GM19035 (cell line): ENCODE data around the gene PIEZO2.
"Not testable (repeated sequence)": the region's sequence is repeated elsewhere in the genome, so short reads cannot be mapped to it uniquely, and the experiment has no call there.

ENCODE experiments used
- ATAC-seq: cut with Tn5 transposase; IDR thresholded peaks from one replicate; pipeline ENCODE4 v1.9.1; 2021; ENCODE audit not compliant: unreplicated experiment

Gene PIEZO2

DNA sequence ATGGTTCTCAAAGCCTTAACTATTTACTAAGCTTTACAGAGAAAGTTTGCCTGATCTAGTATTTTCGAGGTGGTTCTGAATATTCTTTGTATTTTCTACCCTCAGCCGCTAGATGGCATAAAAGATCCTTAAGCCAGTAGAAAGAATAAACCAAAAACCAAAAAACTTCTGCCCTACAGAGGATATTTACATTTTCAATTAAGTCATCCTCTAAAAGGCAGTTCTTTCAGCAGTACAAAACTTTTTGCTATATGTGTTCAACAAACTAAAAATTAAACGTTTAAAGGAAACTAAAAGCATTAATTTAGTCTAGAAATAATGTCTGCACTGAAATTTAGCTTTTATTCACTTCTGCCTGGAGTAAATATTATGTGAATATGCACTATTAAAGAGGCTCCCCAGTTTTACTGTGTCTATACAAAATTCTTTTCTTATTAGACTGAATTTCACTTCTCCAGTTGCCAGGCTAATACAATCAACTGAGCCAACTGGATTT is 297.5 kb downstream of the PIEZO2 start:
- no peak for ATAC-seq

DNA sequence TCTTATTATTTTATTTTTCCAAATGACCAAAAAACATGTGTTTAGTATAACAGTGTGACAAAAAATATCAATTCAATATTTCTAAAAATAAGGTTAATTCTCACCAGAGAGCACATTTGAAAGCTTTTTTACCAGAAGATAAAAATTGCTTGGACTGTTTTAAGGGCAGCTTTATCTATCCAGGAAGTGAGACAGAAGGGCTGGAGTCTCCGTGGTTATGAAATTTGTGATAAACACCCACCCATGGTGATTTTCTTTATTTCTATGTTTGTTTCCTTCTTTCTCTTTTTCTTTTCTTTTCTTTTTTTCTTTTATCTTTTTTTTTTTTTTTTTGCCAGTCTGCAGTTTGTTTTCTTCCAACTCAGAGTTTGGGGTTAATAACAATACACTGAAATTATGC is 298.5 kb downstream of the PIEZO2 start:
- no peak for ATAC-seq

DNA sequence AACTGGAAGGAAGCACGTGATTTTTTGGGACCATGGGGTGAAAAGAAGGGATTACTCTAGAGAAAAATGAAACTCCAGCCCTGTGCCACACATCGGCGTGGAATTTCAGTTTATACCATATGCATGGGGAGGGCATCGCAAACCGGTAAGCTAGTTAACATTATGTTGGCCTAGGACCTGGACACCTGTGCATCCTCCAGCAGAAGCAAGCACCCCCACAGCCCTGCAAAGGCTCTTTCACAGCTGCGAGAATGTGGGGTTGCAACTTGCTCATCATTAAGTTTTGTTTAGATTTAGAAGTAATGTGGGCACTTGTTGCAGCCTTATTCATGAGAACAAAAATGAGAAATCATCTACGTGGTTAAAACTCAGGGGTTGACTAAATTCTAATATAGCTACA is 299.2 kb downstream of the PIEZO2 start:
- no peak for ATAC-seq

DNA sequence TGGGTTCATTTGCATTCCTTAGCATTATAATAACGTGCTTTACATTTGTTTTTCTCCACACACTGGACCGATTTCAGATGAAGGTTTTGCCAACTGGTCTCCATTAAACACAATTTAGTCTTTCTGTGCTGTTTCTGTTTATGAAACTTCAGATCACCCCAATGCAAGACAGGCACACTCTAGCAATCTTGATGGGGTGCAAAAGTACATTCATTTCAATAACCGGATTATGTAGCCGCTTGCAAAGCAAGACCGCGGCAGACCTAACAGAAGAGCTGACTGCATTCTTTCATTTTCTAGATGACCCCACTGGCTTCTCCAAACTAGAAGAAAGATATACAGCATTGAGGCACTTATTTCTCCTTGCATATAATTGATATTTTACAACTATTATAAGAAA is 301.5 kb downstream of the PIEZO2 start:
- ATAC-seq = no peak

DNA sequence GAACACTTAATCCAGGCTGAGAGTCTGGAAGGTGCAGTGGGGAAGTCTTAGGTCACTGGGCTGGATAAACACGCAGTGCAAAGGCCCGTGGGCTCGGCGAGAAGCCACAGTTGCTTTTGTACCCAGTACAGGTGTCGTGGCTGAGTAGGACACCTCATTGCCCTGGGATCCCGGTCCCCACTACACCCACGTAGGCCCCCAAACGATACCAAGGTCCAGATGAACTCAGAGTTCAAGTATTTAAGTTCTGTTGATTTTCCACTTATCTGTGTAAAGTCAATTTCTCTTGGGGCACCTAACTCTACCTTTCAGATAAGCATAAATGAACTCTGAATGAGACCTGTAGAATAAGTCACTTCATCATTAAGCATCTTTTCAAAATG is 302.0 kb downstream of the PIEZO2 start:
- no peak for ATAC-seq

DNA sequence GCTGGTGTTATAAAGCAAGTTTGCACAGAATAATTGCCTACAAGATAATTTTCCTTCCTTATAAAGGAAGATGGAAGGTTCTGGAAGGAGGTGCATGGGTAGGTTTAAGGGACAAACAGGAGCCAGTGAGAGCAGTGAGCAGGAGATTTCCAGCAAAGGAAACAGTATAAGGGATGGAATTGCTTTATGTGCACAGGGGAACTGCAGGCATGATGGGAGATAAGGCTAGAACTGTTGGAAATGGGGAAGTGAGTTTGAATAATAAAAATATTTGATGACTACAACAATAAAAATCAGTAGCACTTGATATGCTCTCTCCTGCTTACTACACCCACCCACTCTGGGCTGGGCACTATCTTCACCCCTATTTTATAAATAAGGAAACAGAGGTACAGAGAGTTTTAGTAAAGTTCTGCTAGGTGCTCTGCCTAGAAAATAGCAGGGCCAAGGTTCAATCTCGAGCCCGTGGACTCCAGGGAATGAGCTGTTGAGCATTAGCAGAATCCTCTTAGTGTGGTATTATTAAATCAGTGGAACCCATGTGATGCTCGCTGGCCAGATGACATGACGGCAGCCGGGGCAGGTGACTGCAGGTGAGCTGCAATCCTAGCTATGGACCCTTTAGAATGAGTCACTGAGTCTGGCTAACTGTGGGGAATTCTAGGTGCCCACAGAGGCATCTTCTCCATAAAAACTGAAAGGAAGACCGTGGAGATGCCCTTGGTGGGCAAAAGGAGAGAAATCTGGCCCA is 302.5 kb downstream of the PIEZO2 start:
- ATAC-seq = no peak

DNA sequence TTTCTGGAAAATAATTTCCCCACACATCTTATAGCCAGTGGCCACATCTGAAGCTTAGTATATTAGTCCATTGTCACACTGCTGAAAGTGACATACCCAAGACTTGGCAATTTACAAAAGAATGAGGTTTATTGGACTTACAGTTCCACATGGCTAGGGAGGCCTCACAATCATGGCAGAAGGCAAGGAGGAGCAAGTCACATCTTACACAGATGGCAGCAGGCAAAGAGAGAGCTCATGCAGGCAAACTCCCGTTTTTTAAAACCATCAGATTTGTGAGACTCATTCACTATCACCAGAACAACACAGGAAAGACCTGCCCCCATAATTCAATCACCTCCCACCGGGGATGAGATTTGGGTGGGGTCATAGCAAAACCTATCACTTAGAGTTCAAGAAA is 303.3 kb downstream of the PIEZO2 start:
- ATAC-seq = not testable (repeated sequence)

DNA sequence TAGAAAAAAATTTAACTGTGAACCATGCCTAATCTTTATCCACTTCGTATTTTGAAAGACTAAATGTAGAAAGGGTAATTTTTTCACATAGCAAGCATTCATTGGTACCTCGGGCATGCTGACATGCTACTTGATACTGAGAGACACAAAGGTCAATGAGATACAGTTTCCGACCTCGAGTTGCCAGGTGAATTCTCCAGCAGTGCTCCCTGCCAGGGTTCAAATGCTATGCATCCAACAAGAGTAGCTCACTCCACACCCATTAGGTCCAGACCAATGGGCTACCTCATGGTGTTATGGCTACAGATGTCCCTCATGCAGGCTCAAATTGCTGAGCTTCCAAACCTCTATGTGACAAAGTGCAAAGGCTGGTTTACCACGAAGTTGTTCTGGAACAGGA is 305.8 kb downstream of the PIEZO2 start:
- no peak for ATAC-seq

DNA sequence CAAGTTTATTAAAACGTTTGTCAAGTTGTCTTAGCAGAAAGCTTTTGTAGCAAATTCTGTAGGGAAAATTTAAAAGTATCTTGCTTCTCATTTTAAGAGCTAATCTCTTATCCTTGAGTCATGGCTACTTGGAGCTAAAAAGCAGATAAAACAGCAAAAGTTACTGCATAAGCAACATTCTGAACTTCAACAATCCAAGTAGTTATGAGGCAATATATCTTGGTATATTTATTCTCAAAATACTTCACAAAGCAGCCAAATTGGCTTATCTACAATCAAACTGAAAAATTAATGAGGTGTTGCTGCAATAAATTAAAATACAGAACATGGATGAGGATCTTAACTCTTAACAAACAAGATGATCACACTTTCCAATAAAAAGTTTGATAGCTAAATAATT is 306.5 kb downstream of the PIEZO2 start:
- ATAC-seq = no peak

DNA sequence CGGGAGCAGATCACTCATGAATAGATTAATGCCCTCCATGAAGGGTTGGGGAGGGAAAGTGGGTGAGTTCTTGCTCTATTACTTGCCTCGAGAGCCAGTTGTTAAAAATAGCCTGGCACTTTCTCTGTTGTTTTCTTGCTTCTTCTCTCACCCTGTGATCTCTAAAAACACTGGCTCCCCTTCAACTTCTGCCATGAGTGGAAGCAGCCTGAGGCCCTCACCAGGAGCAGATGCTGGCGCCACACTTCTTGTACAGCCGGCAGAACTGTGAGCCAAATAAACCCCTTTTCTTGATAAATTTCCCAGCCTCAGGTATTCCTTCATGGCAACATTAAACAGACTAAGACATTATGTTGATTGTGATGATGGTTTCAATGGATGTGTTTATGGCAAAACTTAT is 307.0 kb downstream of the PIEZO2 start:
- ATAC-seq = no peak

DNA sequence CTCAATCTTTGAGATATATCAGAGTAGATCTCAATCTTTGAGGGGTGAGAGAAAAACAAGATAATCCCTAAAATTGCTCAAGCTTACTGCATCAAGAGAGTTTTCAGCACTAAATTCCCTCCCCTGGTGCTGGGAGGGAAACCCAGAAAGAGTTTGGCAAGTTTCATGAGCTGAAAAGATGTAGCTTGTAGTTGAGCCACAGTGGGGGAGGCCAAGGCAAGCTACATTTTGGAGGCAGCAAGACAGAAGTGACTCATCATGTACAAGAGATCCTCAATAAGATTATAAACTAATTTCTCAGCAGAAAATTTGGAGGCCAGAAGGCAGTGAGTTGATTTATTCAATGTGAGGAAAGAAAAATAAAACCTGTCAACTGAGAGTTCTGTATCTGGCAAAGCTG is 308.2 kb downstream of the PIEZO2 start:
- no peak for ATAC-seq

DNA sequence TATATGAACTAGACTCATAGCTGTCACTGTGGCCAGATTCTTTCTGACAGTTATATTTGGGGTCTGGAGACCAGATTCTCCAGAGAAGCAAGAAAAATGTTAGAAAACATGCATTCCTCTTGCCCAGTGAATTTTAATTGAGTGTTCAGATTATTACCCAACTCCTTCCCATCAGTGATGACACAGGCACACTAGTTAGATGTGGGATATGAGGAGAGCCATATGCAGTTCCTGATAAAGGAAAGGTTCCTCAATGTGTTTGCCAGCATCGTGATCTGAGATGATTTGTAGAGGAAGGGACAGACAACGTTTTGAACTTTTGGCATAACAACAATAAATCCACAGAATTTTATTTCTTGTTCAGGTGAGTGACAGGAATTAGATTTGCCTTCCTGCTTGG is 308.6 kb downstream of the PIEZO2 start:
- no peak for ATAC-seq

DNA sequence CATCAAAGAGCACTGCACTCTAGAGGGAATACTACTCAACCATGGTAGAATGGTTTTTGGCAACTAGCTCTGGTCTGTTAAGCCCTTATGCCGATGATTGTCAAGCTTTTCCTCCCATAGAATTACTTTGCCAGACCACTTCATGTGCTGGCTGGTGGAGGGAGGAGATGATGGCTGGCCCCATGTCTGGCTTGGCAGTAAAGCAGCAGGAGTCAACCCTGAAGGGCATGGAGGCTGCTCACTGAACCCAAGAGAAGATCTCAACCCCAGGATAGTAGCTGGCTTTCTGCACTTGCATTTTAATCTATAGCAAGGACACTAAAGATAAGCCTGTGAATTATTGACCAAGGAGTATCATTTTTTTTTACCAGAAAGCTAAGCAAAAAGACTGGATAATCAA is 309.9 kb downstream of the PIEZO2 start:
- no peak for ATAC-seq

DNA sequence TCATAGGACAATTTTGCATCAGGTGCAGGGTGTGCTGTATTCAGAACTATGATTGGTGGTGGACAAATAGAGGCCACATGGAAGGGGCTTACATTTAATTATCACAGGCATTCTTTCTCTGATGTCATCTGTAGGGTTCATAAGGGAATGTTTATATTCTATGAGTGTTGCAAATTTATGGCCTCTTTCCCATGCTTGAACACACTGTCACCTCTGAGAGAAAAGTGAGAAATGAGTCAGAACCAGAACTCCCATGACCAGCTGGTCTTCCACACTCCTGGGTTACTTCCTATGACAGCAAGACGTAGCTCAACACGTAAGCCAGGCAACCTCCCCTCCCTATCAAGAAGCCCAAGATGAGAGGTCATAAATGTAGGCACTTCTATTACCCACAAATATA is 310.8 kb downstream of the PIEZO2 start:
- no peak for ATAC-seq

DNA sequence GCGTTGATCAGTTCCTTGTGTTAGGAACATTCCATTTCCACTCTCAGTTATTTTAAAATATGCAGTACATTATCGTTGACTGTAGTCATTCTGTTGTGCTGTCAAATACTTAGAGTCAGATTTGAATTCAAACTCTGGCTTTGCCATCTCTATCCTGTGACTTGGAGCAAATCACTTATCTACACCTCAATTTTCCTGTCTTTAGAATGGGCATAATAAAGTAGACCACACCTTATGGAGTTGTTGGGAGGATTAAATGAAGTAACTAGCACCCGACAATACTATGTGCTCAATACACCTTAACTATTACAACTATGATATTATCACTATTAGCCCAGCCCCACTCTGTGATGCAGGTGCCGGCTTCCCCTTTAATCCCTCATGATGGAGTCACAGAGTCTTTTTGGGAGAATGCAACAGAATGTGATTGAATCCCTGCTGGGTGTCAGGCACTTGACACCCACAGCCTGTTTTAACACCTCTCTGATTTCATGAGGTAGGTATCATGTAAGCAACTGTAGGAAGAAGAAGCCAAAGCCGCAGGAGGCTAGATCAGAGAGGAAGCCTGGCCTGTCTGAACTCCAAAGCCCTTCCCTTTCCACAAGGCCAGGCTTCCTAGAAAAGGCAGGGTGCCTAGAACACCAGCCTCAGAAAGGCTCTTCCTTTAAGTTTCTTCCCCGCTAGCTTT is 315.1 kb downstream of the PIEZO2 start:
- ATAC-seq = no peak

DNA sequence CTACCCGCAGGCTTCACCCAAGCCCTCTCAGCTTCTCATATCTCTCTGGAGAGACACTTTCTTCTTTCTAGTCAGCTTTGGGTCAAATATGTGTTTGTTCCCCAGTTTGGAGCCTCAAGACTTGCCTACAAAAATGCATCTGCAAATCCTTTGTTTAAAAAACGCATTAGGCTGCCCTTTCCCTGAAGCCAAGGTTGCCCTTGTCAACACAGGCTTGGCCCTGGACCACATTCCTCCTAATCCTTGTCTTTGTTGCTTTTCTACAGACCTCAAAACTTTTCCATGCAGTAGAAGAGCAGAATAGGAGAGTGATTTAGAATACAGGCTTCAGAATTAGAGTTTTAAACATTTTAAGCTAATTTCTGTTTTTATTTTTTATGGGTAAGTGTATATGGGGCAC is 315.7 kb downstream of the PIEZO2 start:
- ATAC-seq = no peak

DNA sequence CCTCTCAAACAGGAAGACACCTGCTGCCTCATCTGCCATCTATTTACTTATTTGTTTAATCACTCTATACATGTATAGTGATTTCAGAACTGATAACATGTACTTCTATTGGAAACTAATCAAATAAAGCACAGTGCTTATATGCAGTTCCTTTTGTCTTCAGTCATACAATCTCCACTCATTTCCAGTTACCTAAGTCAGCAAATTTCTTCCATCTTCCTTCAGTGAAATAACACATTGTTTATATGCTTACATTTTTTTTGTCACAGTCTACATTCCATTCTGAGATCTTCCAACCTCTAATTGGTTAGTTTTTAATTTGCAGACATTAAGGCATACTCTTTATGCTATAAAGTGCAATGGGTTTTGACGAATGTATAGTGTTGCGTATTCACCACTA is 323.0 kb downstream of the PIEZO2 start:
- no peak for ATAC-seq

DNA sequence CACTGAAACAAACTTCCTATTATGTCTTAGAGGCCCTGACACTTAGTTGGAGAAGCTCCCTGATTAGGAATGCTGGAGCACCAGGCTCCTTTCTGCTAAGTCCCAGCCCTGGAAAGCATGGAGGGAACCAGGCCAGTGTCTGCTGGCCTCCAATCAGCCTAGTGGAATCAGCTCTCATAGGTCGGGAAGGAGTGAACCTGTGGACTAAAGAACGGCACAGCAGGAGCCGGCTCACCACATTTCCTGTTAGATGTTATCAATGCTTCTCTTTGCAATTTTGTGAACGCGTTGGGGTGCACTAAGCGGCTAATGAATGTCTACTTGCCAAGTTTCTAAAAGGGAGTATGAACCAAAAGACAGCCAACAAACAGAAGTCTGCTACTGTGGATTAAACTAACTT is 326.9 kb downstream of the PIEZO2 start:
- ATAC-seq = no peak

DNA sequence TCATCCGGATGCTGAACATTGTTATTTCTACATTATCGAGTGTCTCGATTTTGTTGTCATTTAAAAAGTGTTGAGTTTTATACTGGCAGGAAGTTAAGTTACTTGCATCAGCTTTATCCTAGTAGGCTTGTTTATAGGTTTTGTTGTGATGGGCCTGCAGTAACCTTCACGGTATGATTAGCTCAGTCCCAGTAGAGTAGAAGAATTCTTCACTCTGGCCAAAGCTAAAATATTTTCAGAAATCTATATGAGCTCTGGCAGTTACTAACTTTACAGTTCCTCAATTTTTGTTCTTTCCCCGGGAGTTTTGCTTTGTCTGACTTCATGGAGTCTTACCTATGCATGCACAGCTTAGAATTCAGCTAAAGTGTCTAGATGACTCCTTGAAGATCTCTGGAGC is 328.7 kb downstream of the PIEZO2 start:
- ATAC-seq = no peak

DNA sequence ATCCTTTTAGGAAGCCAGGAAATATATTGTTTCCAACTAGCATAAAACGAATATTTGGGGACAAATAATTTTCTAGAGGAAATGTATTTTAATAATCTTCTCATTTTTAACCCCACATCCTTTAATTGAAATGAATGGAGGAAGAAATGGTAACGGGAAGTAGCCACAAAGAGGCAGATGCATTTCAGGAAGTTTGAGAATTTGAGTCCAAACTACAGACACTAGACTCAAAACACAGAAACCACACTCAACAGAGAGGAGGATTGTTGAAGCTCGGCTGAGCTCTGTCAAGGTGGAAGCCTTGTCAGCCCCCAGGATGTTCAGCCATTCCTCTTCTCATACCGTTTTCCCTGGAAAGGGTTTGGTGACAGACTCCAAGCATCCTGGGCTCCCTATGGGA is 335.0 kb downstream of the PIEZO2 start:
- ATAC-seq = no peak

DNA sequence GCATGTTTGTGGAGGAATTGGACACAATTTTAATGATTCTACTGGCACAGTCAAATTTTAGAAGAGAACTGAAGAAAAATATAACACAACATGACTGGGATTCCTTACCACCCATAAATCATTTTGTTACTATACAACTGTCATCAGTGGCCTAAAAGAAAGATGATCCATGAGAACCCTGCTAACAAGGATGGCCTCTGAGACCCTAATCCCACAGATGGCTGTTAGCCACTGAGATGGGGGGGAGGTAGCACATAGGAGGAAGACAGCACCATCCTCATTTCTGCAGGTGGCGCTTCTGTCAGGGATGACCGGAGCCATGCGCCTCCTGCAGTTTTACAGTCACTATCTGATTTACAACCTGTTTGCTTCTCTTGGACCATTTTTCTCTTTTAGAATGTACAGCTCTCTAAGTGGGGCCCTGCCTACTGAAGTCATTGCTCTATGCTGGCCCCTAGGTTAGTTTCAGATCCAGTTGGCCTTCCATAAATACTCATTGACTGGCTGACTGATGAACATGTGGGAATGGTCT is 343.7 kb downstream of the PIEZO2 start:
- no peak for ATAC-seq

DNA sequence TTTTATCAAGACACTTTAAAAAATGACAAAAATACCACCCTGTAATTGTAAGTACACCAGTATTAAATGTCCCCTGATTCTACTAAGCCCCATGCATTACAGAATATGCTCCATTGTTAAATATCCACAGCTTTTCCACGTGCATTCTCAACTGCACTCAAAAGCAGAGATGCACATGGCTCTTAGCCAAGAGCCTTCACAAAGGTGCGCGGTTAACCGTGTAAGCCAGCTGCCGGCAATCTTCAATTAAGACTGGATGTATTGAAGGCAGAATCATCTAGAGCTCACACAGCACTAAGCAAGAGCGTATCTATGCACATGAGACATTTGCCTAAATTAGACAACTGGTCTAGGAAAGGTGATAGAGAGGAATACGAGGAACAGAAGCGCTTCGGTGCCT is 345.2 kb downstream of the PIEZO2 start:
- no peak for ATAC-seq
